ENCODE measurements around the gene NCOR1.

DNA sequence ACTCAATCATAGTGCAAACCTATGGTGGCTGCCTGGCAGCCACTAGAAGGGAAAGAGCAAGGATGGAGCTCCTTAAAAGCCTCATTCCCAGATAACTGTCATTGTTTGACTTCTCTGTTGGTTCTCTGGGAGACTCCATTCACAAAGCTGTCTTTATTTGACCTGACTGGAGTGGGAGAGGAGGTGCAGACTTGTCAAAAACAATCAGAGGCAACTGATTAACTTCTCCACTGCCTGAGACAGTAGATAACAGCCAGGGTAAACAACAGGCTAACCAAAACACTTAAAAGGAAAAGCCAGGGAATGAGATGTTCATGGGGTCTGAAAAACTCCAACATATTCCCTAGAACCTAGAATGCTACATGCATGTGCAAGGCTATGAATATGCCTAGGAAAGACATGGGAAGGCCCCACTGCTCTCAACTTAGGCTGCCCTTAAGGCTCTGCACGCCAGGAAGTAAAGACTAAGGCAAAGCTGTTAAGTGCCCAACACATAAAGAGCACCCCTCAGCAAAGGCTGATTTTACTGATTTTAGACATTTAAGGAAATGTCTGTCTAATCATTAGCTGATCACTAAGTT lies 133.7 kb downstream of the NCOR1 start:
- TF ChIP-seq POLR2A (IDR thresholded peaks at IDR 0.05; ENCODE audit: low read length) (no peak), GATA1 (IDR thresholded peaks at IDR 0.05; ENCODE audit: low read depth, low read length) (no peak)

Measured in erythroblast (primary cell).